NCI-H510A (cell line): Measurements from ENCODE around the gene NCOR2.

ENCODE experiments used
- DNase-seq: peaks from one replicate; lab custom pipeline; 2025; lab: John Stamatoyannopoulos, UW

The NCOR2 gene

GRCh38 chr12:124527861-124528561 lies 39.4 kb downstream of the NCOR2 start:
- no peak for DNase-seq

- no peak for DNase-seq
Observed at GRCh38 chr12:124525927-124526692, 41.3 kb downstream of the NCOR2 start.

- DNase-seq: no peak
Observed at GRCh38 chr12:124525455-124525854, 42.0 kb downstream of the NCOR2 start.

GRCh38 chr12:124524231-124524925 lies 43.0 kb downstream of the NCOR2 start:
- no peak for DNase-seq

- DNase-seq: peak; percentile 82
Observed at GRCh38 chr12:124523071-124523470, 44.3 kb downstream of the NCOR2 start.

GRCh38 chr12:124520907-124521306 lies 46.5 kb downstream of the NCOR2 start:
- no peak for DNase-seq

GRCh38 chr12:124520265-124520701 lies 47.1 kb downstream of the NCOR2 start:
- DNase-seq: peak; percentile 57

- DNase-seq: no peak
Observed at GRCh38 chr12:124519746-124520145, 47.7 kb downstream of the NCOR2 start.

- peak; percentile 80 for DNase-seq
Observed at GRCh38 chr12:124518051-124518932, 49.1 kb downstream of the NCOR2 start.
